ENCODE data around the gene PEPD.

PEPD gene

GRCh38 chr19:33381101-33381500 lies 140.5 kb downstream of the PEPD start:
- no peak for DNase-seq (ENCODE audit: low read depth)

DNA sequence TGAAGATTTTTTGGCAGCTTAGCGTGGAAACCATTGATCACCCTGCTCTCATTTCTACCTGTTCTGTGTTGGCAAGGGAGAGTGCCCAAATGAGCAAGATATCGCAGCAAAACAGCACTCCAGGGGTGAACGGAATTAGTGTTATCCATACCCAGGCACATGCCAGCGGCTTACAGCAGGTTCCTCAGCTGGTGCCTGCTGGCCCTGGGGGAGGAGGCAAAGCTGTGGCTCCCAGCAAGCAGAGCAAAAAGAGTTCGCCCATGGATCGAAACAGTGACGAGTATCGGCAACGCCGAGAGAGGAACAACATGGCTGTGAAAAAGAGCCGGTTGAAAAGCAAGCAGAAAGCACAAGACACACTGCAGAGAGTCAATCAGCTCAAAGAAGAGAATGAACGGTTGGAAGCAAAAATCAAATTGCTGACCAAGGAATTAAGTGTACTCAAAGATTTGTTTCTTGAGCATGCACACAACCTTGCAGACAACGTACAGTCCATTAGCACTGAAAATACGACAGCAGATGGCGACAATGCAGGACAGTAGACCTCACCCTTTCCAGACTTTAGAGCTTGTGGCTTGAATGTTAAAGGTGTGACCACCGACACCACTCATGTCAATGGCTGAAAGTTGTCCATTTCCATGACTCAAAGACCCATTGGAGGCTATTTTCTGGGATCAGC lies 142.3 kb downstream of the PEPD start:
- no peak for DNase-seq (ENCODE audit: low read depth)

DNA sequence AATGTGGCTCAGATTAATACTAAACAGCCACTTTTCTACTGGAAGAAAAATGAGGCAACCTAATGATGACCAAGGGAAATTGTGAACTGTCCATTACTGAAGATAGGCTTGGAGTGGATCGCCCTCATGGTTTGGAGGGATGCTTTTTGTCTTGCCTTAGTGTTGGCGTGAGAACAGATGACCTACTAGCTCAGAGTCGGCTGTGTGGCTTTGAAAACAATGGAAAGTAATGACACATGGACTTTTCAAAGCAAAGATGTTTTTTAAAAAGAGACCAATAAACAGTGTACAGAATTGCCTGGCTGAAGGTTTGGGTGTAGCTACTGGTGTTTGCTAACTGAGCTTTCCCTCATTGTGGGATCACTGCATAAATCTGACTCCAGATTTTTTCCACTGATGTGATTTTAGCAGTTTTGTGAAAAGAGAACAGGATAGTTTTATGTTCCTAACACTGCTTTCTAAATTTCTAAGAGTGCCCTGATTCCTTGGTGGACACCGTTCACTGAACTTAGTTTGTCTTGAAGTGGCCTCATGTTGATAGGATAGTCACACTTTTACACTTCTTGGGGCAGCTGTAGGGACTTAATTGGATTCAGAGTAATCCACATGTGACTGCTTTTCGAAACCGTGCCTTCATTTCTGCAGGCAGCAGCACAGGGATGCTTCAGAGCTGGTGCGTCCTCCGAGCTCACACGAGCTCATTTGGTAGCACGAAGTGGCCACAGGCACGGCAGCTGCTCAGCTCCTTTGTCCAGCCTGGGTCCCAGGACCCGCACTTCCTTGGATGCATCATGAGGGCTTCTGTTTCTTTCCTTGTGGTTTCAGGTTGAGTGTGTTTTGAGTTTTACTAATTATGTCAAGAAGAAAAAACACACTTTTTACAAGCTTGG lies 143.8 kb downstream of the PEPD start:
- no peak for DNase-seq (ENCODE audit: low read depth)

- no peak for DNase-seq (ENCODE audit: low read depth)
Measured at GRCh38 chr19:33376941-33377557, 144.5 kb downstream of the PEPD start.

- peak; percentile 67 for DNase-seq (ENCODE audit: low read depth)
Measured at GRCh38 chr19:33376423-33376822, 145.2 kb downstream of the PEPD start.

GRCh38 chr19:33375837-33376159 lies 145.8 kb downstream of the PEPD start:
- no peak for DNase-seq (ENCODE audit: low read depth)

DNA sequence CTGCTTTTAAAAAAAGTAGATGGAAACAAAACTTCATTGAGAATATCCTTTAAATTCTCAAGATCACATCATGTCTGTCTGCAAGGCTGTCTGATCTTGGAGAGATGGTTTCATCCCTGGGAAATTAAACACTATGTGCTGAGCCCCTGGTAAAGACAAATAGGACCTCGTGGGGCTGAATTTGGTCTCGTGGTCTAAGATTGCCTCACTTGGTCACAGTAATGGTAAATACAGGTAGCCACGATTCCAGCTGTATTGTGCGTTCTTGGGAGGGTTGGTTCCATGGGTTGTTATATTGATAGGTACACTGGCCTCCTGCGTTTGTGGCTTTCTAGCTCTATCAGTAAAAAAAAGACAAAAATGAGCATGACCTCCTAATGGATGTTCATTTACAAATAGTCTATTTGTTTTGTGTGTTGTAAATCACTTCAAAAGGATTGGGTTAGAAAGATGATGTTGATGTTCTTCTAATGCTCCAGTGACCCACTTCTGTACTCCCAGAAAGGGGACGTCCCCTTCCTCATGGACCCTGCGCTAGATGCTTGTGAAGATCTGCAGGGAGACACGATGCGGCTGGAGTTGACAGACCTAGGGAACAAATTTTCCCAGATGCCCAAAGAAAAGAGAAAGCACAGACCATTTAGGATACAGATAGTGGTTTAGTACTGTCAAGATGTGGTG lies 146.3 kb downstream of the PEPD start:
- no peak for DNase-seq (ENCODE audit: low read depth)

DNA sequence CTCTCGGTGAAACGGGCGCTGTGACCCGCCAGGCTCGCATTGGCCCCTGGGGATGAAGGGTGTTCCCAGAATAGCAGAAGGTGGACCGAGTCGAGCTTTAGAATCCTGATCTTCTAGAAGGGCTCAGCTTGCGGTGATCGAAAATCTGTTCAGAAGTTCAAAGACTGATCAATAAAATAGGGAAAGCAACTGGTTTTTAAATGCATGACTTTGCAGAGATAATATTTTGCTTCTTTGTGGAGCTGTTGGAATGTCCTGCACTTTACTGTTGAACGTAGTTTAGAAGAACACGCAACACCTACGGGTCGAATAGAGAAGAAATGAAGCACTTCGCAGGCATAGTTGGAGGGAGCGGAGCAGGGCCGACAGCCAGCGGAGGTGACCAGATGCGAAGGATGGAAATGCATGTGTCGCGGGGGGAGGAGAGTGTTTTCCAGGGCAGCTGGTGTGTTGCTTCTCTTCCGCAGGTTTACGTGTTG lies 147.3 kb downstream of the PEPD start:
- DNase-seq (ENCODE audit: low read depth) = no peak

GRCh38 chr19:33373453-33374235 lies 147.9 kb downstream of the PEPD start, which contains the start of gene CEBPG:
CEBPG (plus strand) TSS chr19:33373709; CDS start chr19:33379240, 5,531 bp downstream.
- DNase-seq (ENCODE audit: low read depth) = peak; percentile 34

DNA sequence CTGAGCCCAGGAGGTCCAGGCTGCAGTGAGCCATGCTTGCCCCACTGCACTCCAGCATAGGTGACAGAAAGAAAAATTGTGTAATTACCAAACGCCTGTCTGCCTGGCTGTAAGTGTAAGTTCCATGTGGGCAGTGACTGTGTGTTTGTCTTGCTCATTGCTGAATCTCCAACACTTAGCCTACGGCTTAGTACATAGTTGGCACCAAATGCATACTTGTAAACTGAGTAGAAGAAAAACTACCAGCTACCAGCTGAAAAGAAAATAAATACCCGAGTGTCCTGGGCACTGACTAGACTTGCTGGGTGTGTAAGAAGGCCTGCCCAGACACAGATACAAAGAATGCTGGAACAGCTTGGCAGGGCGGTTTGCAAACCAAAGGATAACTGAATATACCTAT lies 150.8 kb downstream of the PEPD start:
- no peak for DNase-seq (ENCODE audit: low read depth)

GRCh38 chr19:33368074-33368864 lies 153.3 kb downstream of the PEPD start:
- DNase-seq (ENCODE audit: low read depth) = peak; percentile 49

- no peak for DNase-seq (ENCODE audit: low read depth)
Measured at GRCh38 chr19:33366897-33367296, 154.7 kb downstream of the PEPD start.

DNA sequence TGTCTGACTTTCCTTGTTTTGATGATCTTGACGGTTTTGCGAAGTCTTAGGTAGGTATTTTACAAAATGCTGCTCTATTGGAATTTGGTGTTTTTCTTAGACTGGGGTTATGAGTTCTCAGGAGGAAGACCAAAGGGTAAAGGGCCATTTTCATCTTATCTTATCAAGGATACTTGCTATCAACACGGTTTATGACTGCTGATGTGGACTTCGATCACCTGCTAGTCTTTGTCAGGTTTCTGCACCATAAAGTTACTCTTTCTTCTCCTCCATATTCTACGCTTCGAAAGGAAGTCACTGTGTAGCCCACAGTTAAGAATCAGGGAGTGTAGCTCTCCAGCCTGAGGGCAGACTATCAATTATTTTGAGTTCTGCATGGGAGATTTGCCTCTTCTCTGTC lies 155.5 kb downstream of the PEPD start:
- DNase-seq (ENCODE audit: low read depth) = no peak

GRCh38 chr19:33365691-33366090 lies 155.9 kb downstream of the PEPD start:
- DNase-seq (ENCODE audit: low read depth) = no peak

DNA sequence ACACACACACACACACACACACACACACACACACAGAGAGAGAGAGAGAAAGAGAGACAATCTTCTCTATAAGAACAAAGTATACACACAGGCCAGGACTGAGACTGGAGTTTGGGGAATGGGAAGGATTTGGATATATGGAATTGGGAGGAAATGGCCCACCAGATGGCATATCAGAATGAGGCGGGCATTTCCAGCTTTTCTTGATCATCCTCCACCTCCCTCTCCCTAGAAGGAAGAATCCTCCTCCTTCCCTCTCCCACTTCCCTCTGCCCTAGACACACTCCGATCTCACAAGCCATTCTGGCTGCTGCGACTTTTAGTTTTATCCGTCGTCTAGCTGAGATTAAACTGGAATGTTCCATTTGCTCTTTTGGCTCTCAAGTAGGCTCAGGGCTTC lies 158.1 kb downstream of the PEPD start:
- DNase-seq (ENCODE audit: low read depth) = no peak

- DNase-seq (ENCODE audit: low read depth) = no peak
Measured at GRCh38 chr19:33362508-33363228, 158.9 kb downstream of the PEPD start.

DNA sequence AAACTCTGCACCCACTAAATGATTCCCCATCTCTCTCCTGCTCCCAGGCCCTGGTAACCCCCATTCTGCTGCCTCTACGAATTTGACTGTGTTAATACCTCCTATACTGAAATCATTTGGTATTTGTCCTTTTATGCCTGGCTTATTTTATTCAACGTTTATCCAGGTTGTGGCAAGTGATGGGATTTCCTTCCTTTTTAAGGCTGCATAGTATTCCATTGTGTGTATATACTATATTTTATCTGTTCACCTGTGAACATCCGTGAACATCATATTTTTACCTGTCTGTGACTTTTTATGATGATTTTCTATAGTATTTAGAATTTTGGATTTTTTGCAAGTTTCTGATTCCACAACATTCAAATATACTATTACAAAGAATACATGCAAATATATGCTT lies 162.0 kb downstream of the PEPD start:
- DNase-seq (ENCODE audit: low read depth) = no peak

- DNase-seq (ENCODE audit: low read depth) = no peak
Measured at GRCh38 chr19:33358408-33358807, 163.2 kb downstream of the PEPD start.

DNA sequence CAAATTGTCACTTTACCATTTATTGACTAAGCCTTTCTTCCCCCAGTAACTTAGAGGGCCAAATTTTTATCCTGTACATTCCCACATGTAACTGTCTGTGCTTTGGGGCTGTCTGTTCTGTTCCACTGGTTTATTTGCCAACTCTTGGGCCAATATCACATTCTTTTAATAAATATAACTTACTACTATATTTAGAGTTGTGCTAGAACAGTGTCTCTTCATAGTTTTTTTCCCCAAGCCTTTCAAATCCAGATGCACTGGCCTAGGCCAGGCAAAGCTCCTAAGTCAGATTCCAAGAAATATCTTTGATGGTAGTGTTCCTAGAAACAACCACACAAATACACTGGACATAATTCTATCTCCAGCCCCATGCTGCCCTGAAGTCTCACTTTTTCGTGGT lies 164.0 kb downstream of the PEPD start:
- no peak for DNase-seq (ENCODE audit: low read depth)

DNA sequence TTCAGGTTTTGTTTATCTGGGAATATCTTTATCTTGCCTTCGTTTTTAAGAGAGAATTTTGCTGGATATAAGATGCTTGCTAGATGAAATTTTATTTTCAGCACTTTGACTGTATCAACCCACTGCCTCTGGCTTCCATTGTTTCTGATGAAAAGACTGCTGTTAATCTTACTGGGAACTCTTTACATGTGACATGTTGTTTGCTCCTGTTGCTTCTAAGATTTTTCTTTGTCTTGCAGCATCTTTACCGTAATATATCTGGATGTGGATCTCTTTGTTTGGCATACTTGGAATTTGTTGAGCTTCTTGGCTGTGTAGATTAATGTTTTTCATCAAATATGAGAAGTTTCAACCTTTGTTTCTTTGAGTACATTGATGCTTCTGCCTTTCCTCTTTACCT lies 166.1 kb downstream of the PEPD start:
- no peak for DNase-seq (ENCODE audit: low read depth)

Data from HS-5 (cell line).